HG02623 (cell line): ENCODE data around the gene GPATCH8.
"Not testable (repeated sequence)": the region's sequence is repeated elsewhere in the genome, so short reads cannot be mapped to it uniquely, and the experiment has no call there.

Experiments used
- ATAC-seq: cut with Tn5 transposase; IDR thresholded peaks from one replicate; pipeline ENCODE4 v1.9.1; 2021; ENCODE audit warnings: moderate library complexity; ENCODE audit not compliant: unreplicated experiment

Gene GPATCH8

GRCh38 chr17:44398692-44399691 is 104.2 kb downstream of the GPATCH8 start:
- ATAC-seq = no peak

GRCh38 chr17:44397479-44398440 is 105.4 kb downstream of the GPATCH8 start:
- no peak for ATAC-seq

GRCh38 chr17:44396946-44397345 is 106.3 kb downstream of the GPATCH8 start:
- ATAC-seq = no peak

GRCh38 chr17:44394833-44395232 is 108.4 kb downstream of the GPATCH8 start:
- ATAC-seq = no peak

- ATAC-seq = not testable (repeated sequence)
Measured at GRCh38 chr17:44394112-44394511, 109.1 kb downstream of the GPATCH8 start.

GRCh38 chr17:44390250-44390870 is 112.8 kb downstream of the GPATCH8 start:
- no peak for ATAC-seq

- no peak for ATAC-seq
Measured at GRCh38 chr17:44389723-44390202, 113.4 kb downstream of the GPATCH8 start.

- ATAC-seq = no peak
Measured at GRCh38 chr17:44389281-44389680, 113.9 kb downstream of the GPATCH8 start, which contains the start of gene ITGA2B. Gene ITGA2B (minus strand): TSS chr17:44389649. CDS start chr17:44389473, 176 bp downstream.

- ATAC-seq = no peak
Measured at GRCh38 chr17:44387804-44388203, 115.4 kb downstream of the GPATCH8 start.

GRCh38 chr17:44386182-44386525 is 117.1 kb downstream of the GPATCH8 start:
- ATAC-seq = no peak

- ATAC-seq = no peak
Measured at GRCh38 chr17:44385287-44386181, 117.7 kb downstream of the GPATCH8 start.

GRCh38 chr17:44384823-44385286 is 118.4 kb downstream of the GPATCH8 start:
- no peak for ATAC-seq

- no peak for ATAC-seq
Measured at GRCh38 chr17:44384281-44384822, 118.9 kb downstream of the GPATCH8 start.

- ATAC-seq = no peak
Measured at GRCh38 chr17:44383861-44384260, 119.3 kb downstream of the GPATCH8 start.

GRCh38 chr17:44383363-44383762 is 119.8 kb downstream of the GPATCH8 start:
- no peak for ATAC-seq

- ATAC-seq = no peak
Measured at GRCh38 chr17:44382917-44383316, 120.3 kb downstream of the GPATCH8 start.

- no peak for ATAC-seq
Measured at GRCh38 chr17:44381810-44382305, 121.3 kb downstream of the GPATCH8 start.

GRCh38 chr17:44380767-44381166 is 122.4 kb downstream of the GPATCH8 start:
- no peak for ATAC-seq

GRCh38 chr17:44379887-44380286 is 123.3 kb downstream of the GPATCH8 start:
- no peak for ATAC-seq
